Calu3 (cell line): Measurements from ENCODE around the gene CCSER1. TPM values are rescaled to one million over a fixed set of nuclear protein-coding genes. Genes with fewer than 3 reads are reported as not detected.

ENCODE experiments used
- BruUV-seq: library from RNA; stranded (reverse); fragments of 400-500 nt; replicated peaks from 2 replicates; lab custom pipeline; 2021; lab: Mats Ljungman, UMichigan
- CTCF ChIA-PET: fragments of 300-600 bp; sonication (Branson Sonifier 250); formaldehyde crosslinking; loops from one replicate; lab custom pipeline; 2022; ENCODE audit warnings: antibody characterized with exemption; lab: Charles Lee
- DNase-seq: peaks from one replicate; pipeline ENCODE4 v3.0.0; 2022
- H3K27ac Mint-ChIP-seq: one replicate; pipeline ENCODE4 v1.8.0; 2022; ENCODE audit warnings: mixed read lengths; ENCODE audit not compliant: unreplicated experiment
- H3K27me3 Mint-ChIP-seq: one replicate; pipeline ENCODE4 v1.8.0; 2022; ENCODE audit warnings: mixed read lengths; ENCODE audit not compliant: unreplicated experiment
- H3K36me3 Mint-ChIP-seq: one replicate; pipeline ENCODE4 v1.8.0; 2022; ENCODE audit warnings: mild to moderate bottlenecking, moderate library complexity, mixed read lengths; ENCODE audit not compliant: insufficient read depth, unreplicated experiment
- H3K4me1 Mint-ChIP-seq: one replicate; pipeline ENCODE4 v1.8.0; 2022; ENCODE audit warnings: mild to moderate bottlenecking, low read depth, mixed read lengths; ENCODE audit not compliant: unreplicated experiment
- H3K4me3 Mint-ChIP-seq: one replicate; pipeline ENCODE4 v1.8.0; 2022; ENCODE audit warnings: mild to moderate bottlenecking, low read depth, moderate library complexity, mixed read lengths; ENCODE audit not compliant: unreplicated experiment
- H3K9me3 Mint-ChIP-seq: one replicate; pipeline ENCODE4 v1.8.0; 2022; ENCODE audit warnings: low read depth, mixed read lengths; ENCODE audit not compliant: unreplicated experiment
- intact Hi-C: fragments of 100-400 bp; cut with micrococcal nuclease; formaldehyde crosslinking; loops from one replicate; pipeline ENCODE4 v1.10.0; 2022; ENCODE audit not compliant: unreplicated experiment
- total RNA-seq: library from RNA; stranded (reverse); gene quantifications from 2 replicates; pipeline ENCODE4 v1.2.3, GENCODE V29; 2022
- TF ChIP-seq, protein P1 (sequence below): fragments of 200-600 bp; IDR thresholded peaks from one replicate; pipeline ENCODE4 v1.8.0; 2022; ENCODE audit warnings: antibody characterized with exemption; ENCODE audit not compliant: unreplicated experiment

Gene CCSER1
- total RNA-seq, 1 experiment from 2014 or later = 6.2 TPM

DNA sequence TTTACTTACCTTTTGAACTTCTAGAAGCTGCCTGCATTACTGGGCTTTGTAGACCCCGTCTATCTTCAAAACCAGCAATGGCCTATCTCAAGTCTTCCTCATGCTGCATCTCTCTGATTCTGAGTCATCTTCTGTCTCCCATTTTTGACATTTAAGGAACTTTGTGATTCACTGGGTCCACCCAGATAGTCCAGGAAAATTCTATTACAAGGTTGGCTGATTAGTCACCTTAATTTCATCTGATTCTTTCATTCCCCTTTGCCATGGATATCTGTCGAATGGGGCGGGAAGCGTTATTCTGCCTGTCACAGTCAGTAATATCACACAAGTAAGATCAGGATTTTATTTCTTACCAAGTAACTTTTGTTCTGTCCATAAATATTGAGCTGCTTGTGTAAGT is 618.0 kb downstream of the CCSER1 start:
- no peak overlapping the region for H3K27ac Mint-ChIP-seq
- H3K36me3 Mint-ChIP-seq = no peaks in the 10 kb centered on the region
- no peak overlapping the region for H3K4me3 Mint-ChIP-seq
- BruUV-seq = no TSS peak
- no peaks in the 10 kb centered on the region for H3K27me3 Mint-ChIP-seq
- H3K4me1 Mint-ChIP-seq = no peaks in the 10 kb centered on the region
- TF ChIP-seq, protein P1, sequence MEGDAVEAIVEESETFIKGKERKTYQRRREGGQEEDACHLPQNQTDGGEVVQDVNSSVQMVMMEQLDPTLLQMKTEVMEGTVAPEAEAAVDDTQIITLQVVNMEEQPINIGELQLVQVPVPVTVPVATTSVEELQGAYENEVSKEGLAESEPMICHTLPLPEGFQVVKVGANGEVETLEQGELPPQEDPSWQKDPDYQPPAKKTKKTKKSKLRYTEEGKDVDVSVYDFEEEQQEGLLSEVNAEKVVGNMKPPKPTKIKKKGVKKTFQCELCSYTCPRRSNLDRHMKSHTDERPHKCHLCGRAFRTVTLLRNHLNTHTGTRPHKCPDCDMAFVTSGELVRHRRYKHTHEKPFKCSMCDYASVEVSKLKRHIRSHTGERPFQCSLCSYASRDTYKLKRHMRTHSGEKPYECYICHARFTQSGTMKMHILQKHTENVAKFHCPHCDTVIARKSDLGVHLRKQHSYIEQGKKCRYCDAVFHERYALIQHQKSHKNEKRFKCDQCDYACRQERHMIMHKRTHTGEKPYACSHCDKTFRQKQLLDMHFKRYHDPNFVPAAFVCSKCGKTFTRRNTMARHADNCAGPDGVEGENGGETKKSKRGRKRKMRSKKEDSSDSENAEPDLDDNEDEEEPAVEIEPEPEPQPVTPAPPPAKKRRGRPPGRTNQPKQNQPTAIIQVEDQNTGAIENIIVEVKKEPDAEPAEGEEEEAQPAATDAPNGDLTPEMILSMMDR = no peak
- CTCF ChIA-PET = no interaction called here
- H3K9me3 Mint-ChIP-seq = peaks cover 3% of the 10 kb centered on the region
- intact Hi-C loops = no loop called here
- DNase-seq = no peak

DNA sequence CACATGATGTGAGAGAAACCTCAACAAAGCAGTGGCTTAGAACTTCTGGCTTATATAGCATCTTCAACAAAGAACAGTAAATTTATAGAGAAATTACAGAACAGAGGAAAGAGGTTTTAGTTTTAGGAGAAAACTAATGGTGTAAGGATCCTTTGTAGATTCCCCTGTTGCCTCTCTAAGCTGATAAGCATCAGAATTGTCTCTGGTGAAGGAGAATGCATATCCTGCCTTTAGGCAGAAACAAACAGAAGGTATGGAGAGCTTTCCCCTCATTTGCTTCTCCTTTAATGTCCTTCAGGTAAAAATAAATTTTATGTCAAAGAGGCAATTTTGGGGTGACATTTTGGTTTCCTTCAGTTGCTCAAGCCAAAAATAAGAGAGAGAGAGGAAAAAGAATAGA is 625.9 kb downstream of the CCSER1 start:
- H3K4me1 Mint-ChIP-seq = no peaks in the 10 kb centered on the region
- intact Hi-C loops = no loop called here
- no peaks in the 10 kb centered on the region for H3K36me3 Mint-ChIP-seq
- no peak overlapping the region for H3K27ac Mint-ChIP-seq
- CTCF ChIA-PET = no interaction called here
- no peak for DNase-seq
- BruUV-seq = no TSS peak
- no peak overlapping the region for H3K4me3 Mint-ChIP-seq
- TF ChIP-seq, protein P1 = no peak
- no peaks in the 10 kb centered on the region for H3K27me3 Mint-ChIP-seq
- H3K9me3 Mint-ChIP-seq = no peaks in the 10 kb centered on the region

DNA sequence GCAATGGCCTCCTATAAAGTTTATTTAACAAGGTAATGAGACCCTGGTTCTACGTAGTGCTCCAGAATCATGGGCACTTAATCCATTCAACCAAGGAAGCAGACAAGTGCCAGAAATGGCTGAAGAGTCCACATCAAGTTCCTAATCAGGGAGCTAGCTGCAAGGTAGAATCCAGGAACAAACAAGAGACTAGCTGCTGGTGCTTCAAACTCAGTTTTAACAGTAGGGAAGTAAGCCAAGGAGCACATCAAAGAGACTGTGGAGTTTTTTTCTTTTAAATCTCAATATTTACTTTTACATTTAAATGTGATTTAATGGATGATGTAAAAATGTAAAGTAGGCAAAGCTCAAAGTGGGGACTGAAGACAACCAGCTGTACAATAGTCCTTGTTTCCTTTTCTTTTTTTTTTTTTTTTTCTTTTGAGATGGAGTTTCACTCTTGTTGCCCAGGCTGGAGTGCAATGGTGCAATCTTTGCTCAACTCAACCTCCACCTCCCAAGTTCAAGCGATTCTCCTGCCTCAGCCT is 630.4 kb downstream of the CCSER1 start:
- Mint-ChIP-seq H3K27ac (no peak overlapping the region), H3K9me3 (peaks cover under 1% of the 10 kb centered on the region), H3K4me3 (no peak overlapping the region), H3K27me3 (no peaks in the 10 kb centered on the region), H3K36me3 (no peaks in the 10 kb centered on the region), H3K4me1 (no peaks in the 10 kb centered on the region)
- TF ChIP-seq, protein P1 = no peak
- no TSS peak for BruUV-seq
- no peak for DNase-seq
- intact Hi-C loops = no loop called here
- CTCF ChIA-PET = interaction anchor here (0.6 kb wide), 1 partner anchor 438 kb away, joined by 3 read pairs; no protein-coding TSS in a partner anchor

DNA sequence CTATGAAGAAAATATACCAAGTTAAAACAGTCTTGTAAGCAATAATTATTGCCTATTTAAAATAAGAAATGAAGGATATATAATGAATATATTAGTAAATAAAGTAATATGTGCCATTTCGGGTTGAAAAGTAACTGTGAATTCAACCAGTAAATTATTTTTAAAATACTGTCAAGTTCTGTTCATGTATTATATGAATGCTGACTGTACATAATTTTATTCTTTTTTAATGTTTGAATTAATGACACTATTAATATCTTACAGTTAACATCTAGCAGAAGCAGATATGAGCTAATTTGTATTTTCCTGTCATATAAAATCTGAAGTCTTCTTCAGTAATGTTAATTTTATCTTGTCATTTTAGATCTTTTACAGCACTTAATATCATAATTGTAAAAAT is 632.9 kb downstream of the CCSER1 start:
- Mint-ChIP-seq H3K27ac (no peak overlapping the region), H3K4me3 (no peak overlapping the region), H3K4me1 (no peaks in the 10 kb centered on the region), H3K36me3 (no peaks in the 10 kb centered on the region), H3K9me3 (peaks cover 3% of the 10 kb centered on the region), H3K27me3 (no peaks in the 10 kb centered on the region)
- CTCF ChIA-PET = no interaction called here
- no peak for DNase-seq
- TF ChIP-seq, protein P1 = no peak
- no TSS peak for BruUV-seq
- intact Hi-C loops = no loop called here
